Psoas muscle (tissue), 8 donors: ENCODE measurements around the gene RPL37. TPM values are rescaled to one million over a fixed set of nuclear protein-coding genes. Genes with fewer than 3 reads are reported as not detected.
"Not testable (repeated sequence)": the region's sequence is repeated elsewhere in the genome, so short reads cannot be mapped to it uniquely, and the experiment has no call there.

Source experiments
- ATAC-seq, 4 donors: fragments of 200-7000 bp; cut with Tn5 transposase; one replicate each; pipeline ENCODE4 v1.9.1; 2020; ENCODE audit warnings: moderate library complexity in 3 of 4, mild to moderate bottlenecking in 2 of 4
- DNase-seq, 2 donors: peaks; one replicate each; pipeline ENCODE4 v3.0.0-alpha.2; 2020
- H3K27ac ChIP-seq: fragments of 200-600 bp; one replicate; pipeline ENCODE4 v1.8.0; 2022
- H3K27me3 ChIP-seq, 3 donors: fragments of 200-600 bp in 1 of 3; one replicate each; pipeline versions ENCODE4 v1.6.1 to v1.8.0; 2013 to 2022; ENCODE audit warnings: low read length in 2 of 3, mild to moderate bottlenecking in 2 of 3, moderate library complexity in 1 of 3; ENCODE audit not compliant: insufficient read depth in 3 of 3
- H3K36me3 ChIP-seq, 2 donors: fragments of 200-600 bp in 1 of 2; one replicate each; pipeline versions ENCODE4 v1.6.1 to v1.8.0; 2013 to 2022; ENCODE audit warnings: low read depth in 1 of 2, mild to moderate bottlenecking in 1 of 2, moderate library complexity in 1 of 2; ENCODE audit not compliant: insufficient read depth in 1 of 2
- H3K4me1 ChIP-seq: fragments of 200-600 bp; one replicate; pipeline ENCODE4 v1.8.0; 2022
- H3K4me3 ChIP-seq: fragments of 200-600 bp; one replicate; pipeline ENCODE4 v1.8.0; 2022; ENCODE audit warnings: mild to moderate bottlenecking
- H3K9me3 ChIP-seq: fragments of 200-600 bp; one replicate; pipeline ENCODE4 v1.8.0; 2022
- WGBS, 3 donors: extraction: QIAGEN DNeasy Blood & Tissue Kit; methylation state at CpG; one replicate each; pipeline versions ENCODE4 v1.1.6 to v1.1.7; 2013; 5-methylcytosine and 5-hydroxymethylcytosine counted together
- intact Hi-C, 2 donors: fragments of 100-400 bp; cut with DNase I; formaldehyde crosslinking; loops; one replicate each; pipeline versions ENCODE4 v1.11.0 to v1.14.2; 2022
- polyA plus RNA-seq, 3 donors: library from polyadenylated mRNA; stranded (reverse); fragments of 200-250 nt; gene quantifications; one replicate each; pipeline ENCODE4 v1.2.3, GENCODE V29; 2013
- total RNA-seq, 4 donors: library from RNA; stranded (reverse); fragmentation: NEBNext Ultra II Directional in 2 of 4; extraction: Animal tissue kit (Norgen Biotek cat#: 25700) in 2 of 4; gene quantifications; one replicate each; pipeline versions ENCODE4 v1.2.1 to v1.2.4, GENCODE V29; 2021 to 2023
- TF ChIP-seq, protein P1 (sequence below): fragments of 200-600 bp; IDR thresholded peaks from one replicate; pipeline ENCODE4 v1.8.0; 2022; ENCODE audit warnings: antibody characterized with exemption
- donor health status: healthy with polysubstance abuse.
- donor health status: DM: no; HTN: no; CAD: no; lungs with moderate emphysema.
- donor health status: Bipolar disorder and iron deficiency.
- donor health status: healthy.
- donor health status: DM: yes; HTN: yes; CAD: no.
- donor health status: DM: no; HTN: no; CAD: no.
- donor health status: DM: no; HTN: no; CAD: no.
- donor health status: DM: yes; HTN: yes; CAD: no.

The RPL37 gene
- total and polyA plus RNA-seq, 7 donors: 737 to 2,293 (median 991) TPM

DNA sequence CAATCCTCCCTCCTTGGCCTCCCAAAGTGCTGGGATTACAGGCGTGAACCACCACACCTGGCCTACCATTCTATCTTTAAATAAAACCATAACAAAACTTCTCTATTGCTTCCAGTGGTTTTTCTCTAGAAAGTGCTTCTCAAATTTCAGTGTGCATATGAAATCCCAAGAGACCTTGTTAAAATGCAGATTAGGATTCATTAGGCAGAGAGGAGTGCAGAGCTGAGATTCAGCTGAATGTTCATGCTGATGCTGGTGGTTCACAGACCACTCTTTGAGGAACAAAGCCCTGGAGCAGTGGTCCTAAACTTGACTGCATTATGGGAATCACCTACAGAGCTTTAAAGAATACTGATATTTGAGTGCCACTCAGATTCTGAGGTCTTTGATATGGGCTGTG is 34.4 kb upstream of the RPL37 start:
- peaks cover 6% of the 10 kb centered on the region for H3K9me3 ChIP-seq
- 67 to 94% (median 80%) methylated on average over 1 of the region's 1 CpG for WGBS, 3 donors
- intact Hi-C loops: no loop called here
- TF ChIP-seq, protein P1, sequence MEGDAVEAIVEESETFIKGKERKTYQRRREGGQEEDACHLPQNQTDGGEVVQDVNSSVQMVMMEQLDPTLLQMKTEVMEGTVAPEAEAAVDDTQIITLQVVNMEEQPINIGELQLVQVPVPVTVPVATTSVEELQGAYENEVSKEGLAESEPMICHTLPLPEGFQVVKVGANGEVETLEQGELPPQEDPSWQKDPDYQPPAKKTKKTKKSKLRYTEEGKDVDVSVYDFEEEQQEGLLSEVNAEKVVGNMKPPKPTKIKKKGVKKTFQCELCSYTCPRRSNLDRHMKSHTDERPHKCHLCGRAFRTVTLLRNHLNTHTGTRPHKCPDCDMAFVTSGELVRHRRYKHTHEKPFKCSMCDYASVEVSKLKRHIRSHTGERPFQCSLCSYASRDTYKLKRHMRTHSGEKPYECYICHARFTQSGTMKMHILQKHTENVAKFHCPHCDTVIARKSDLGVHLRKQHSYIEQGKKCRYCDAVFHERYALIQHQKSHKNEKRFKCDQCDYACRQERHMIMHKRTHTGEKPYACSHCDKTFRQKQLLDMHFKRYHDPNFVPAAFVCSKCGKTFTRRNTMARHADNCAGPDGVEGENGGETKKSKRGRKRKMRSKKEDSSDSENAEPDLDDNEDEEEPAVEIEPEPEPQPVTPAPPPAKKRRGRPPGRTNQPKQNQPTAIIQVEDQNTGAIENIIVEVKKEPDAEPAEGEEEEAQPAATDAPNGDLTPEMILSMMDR: no peak
- H3K4me3 ChIP-seq: no peak overlapping the region
- H3K27me3 ChIP-seq: no peaks in the 10 kb centered on the region
- H3K27ac ChIP-seq: no peak overlapping the region
- no peak for DNase-seq
- no peaks in the 10 kb centered on the region for H3K36me3 ChIP-seq
- H3K4me1 ChIP-seq: no peaks in the 10 kb centered on the region
- no peak for ATAC-seq

DNA sequence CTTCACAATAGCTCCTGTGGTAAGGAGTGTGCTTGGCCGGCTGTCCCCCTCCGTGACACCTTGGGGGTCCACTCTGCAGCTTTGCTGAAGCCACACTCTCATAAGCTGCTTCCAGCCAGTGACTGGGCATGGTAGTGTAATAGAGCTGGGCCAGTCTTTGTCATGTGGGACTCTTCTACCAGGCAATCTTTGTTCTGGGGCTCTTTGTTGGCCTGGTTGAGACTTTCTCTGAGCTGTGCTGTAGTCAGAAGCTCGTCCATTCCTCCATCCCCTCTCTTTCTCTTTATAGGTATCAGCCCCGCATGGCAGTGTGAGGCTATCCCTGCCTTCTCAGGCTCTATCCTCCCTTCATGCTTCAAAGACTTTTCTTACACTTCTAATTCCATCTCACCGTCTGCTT is 31.8 kb upstream of the RPL37 start:
- ATAC-seq: no peak
- WGBS, 3 donors: 62 to 72% (median 71%) methylated on average over 5 of the region's 5 CpGs
- Histone ChIP-seq H3K4me1 (no peaks in the 10 kb centered on the region), H3K36me3 (no peaks in the 10 kb centered on the region), H3K27me3 (no peaks in the 10 kb centered on the region), H3K27ac (no peak overlapping the region), H3K9me3 (peaks cover 10% of the 10 kb centered on the region), H3K4me3 (no peak overlapping the region)
- TF ChIP-seq, protein P1: no peak
- DNase-seq: no peak
- intact Hi-C loops: no loop called here

DNA sequence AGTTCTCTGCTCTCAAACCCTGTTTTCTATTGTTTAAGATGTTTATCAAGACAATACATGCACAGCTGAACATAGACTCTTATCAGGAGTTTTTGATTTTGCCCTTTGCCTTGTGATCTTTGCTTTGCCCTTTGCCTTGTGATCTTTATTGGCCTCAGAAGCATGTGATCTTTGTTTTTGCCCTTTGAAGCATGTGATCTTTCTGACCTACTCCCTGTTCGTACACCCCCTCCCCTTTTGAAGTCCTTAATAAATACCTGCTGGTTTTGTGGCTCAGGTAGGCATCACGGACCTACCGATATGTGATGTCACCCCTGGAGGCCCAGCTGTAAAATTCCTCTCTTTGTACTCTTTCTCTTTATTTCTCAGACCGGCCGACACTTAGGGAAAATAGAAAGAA is 30.0 kb upstream of the RPL37 start:
- ATAC-seq, H3K4me1 ChIP-seq, H3K4me3 ChIP-seq, H3K36me3 ChIP-seq, H3K27ac ChIP-seq, H3K27me3 ChIP-seq, intact Hi-C loops, DNase-seq: not testable (repeated sequence)
- peaks cover 10% of the 10 kb centered on the region for H3K9me3 ChIP-seq
- 84 to 93% (median 89%) methylated on average over 5 of the region's 5 CpGs for WGBS, 3 donors

DNA sequence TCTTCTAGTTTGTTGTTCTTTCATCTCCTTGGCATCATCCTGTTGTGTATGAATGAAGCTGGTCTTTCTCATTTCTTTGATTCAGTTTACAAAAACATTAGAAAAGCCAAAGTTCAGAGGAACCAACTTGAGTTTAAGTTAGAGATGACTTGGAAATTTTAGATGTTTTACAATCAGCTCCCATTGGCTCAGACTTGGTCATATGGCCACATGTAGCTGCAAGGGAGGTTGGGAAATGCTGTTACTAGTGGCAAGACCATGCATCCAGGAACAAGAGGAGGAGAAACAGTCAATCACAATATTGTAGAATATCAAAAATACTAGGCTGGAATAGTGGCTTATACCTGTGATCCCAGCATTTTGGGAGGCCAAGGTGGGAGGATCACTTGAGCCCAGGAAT is 25.7 kb upstream of the RPL37 start:
- ATAC-seq: no peak
- TF ChIP-seq, protein P1: no peak
- Histone ChIP-seq H3K27ac (no peak overlapping the region), H3K4me3 (no peak overlapping the region), H3K9me3 (peaks cover 10% of the 10 kb centered on the region), H3K4me1 (no peaks in the 10 kb centered on the region), H3K27me3 (no peaks in the 10 kb centered on the region), H3K36me3 (no peaks in the 10 kb centered on the region)
- intact Hi-C loops: no loop called here
- no peak for DNase-seq

DNA sequence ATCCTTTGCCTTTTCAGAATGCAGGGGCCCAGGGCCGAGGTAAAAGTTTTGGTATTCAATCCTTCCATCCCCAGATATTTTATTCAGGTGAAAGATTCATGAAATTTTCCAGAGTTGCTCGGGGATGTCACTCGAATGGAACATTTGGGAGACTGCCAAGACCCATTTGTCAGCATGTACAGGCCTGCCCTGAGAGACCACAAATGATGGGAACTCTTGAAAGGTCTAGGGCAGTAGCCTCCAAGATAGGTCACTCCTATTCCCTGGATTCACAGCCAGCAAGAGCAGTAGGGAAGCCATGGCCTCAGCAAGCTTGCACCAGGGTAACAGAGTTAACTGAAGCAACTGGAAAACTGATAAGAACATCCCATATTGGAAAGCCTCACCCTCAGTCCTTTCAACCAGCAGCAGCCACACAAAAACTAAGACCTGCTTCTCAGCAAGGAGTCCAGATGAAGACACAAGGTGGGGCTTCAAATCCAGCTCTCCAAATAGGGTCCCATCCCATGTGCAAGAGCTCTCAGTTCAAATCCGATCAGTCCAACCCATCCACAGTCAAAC is 18.7 kb upstream of the RPL37 start:
- H3K27ac ChIP-seq: no peak overlapping the region
- no peak overlapping the region for H3K4me3 ChIP-seq
- TF ChIP-seq, protein P1: no peak
- H3K27me3 ChIP-seq: no peaks in the 10 kb centered on the region
- intact Hi-C loops: no loop called here
- no peak for ATAC-seq
- DNase-seq: no peak
- H3K4me1 ChIP-seq: peaks cover 5% of the 10 kb centered on the region
- WGBS, 3 donors: 54 to 59% (median 55%) methylated on average over 4 of the region's 4 CpGs
- H3K9me3 ChIP-seq: no peaks in the 10 kb centered on the region
- H3K36me3 ChIP-seq: no peaks in the 10 kb centered on the region
